Measurements from ENCODE around the gene MVB12A.

The MVB12A gene

GRCh38 chr19:17441241-17442021, 21.6 kb downstream of the MVB12A start:
- TF ChIP-seq, protein P1, sequence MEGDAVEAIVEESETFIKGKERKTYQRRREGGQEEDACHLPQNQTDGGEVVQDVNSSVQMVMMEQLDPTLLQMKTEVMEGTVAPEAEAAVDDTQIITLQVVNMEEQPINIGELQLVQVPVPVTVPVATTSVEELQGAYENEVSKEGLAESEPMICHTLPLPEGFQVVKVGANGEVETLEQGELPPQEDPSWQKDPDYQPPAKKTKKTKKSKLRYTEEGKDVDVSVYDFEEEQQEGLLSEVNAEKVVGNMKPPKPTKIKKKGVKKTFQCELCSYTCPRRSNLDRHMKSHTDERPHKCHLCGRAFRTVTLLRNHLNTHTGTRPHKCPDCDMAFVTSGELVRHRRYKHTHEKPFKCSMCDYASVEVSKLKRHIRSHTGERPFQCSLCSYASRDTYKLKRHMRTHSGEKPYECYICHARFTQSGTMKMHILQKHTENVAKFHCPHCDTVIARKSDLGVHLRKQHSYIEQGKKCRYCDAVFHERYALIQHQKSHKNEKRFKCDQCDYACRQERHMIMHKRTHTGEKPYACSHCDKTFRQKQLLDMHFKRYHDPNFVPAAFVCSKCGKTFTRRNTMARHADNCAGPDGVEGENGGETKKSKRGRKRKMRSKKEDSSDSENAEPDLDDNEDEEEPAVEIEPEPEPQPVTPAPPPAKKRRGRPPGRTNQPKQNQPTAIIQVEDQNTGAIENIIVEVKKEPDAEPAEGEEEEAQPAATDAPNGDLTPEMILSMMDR (IDR thresholded peaks at IDR 0.05; ENCODE audit: low read depth, low read length) = peak; percentile 58
- peak; percentile 47 to 56 for DNase-seq (ENCODE audit: low read depth in 2 of 2)
- no peak overlapping the region for H3K4me3 ChIP-seq (replicated peaks in 1 of 2; ENCODE audit: low read depth in 2 of 2, low read length in 2 of 2)

- H3K4me3 ChIP-seq (replicated peaks in 1 of 2; ENCODE audit: low read depth in 2 of 2, low read length in 2 of 2) = no peak overlapping the region
- DNase-seq (ENCODE audit: low read depth in 2 of 2) = no peak
- TF ChIP-seq, protein P1 (IDR thresholded peaks at IDR 0.05; ENCODE audit: low read depth, low read length) = no peak
Observed at GRCh38 chr19:17445526-17446165, 25.8 kb downstream of the MVB12A start.

GRCh38 chr19:17447704-17448130, 27.9 kb downstream of the MVB12A start:
- TF ChIP-seq, protein P1 (IDR thresholded peaks at IDR 0.05; ENCODE audit: low read depth, low read length) = no peak
- DNase-seq (ENCODE audit: low read depth in 2 of 2) = no peak
- peak overlapping the region in 1 of 2 donors; percentile 14 for H3K4me3 ChIP-seq (replicated peaks in 1 of 2; ENCODE audit: low read depth in 2 of 2, low read length in 2 of 2)

DNA sequence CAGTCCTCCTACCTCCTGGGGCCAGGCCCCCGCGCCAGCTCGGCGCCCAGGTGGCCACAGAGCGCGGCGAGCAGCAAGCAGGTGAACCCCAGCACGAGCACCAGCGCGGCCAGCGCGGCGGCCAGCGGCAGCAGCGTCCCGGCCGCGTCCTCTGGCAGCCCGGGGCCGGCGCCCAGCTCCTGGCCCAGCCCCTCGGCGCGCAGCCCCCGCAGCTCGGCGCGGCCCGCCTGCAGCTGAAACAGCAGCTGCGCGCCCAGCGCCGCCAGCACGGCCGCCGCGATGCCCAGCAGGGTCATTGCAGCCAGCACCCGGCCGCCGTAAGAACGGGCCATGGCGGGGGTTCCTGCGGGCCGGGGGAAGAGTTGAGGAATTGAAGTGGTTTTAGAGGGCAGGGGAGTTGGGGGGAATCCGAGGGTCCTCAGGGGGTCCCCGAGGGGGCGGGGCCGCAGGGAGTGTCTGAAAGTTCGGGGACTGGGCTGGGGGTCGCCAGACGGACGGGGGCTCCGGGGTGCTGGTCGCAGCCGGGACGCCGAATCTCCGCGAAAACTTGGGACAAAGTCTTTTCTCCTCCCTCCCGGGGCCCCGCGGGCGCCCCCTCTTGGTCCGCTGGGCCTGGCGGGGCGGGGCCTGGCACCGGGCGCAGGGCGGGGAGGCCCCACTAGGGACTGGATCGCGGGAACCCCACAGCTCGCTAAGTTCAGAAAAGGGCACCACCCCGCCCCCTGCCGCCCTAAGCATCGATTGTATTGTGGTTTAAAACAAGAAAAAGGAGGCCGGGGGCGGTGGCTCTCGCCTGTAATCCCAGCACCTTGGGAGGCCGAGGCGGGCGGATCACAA, 28.5 kb downstream of the MVB12A start, which contains the start of gene TMEM221:
Gene TMEM221 (minus strand): TSS at position 538 of the 837 bp plus-strand sequence. CDS start 206 bp downstream, at position 332.
- peak; percentile 30 for DNase-seq (ENCODE audit: low read depth in 2 of 2)
- TF ChIP-seq, protein P1 (IDR thresholded peaks at IDR 0.05; ENCODE audit: low read depth, low read length) = peak; percentile 45
- peak within 1 kb of the TSS; percentile 39 to 43 for H3K4me3 ChIP-seq (replicated peaks in 1 of 2; ENCODE audit: low read depth in 2 of 2, low read length in 2 of 2)

- H3K4me3 ChIP-seq (replicated peaks in 1 of 2; ENCODE audit: low read depth in 2 of 2, low read length in 2 of 2) = no peak overlapping the region
- TF ChIP-seq, protein P1 (IDR thresholded peaks at IDR 0.05; ENCODE audit: low read depth, low read length) = no peak
- no peak for DNase-seq (ENCODE audit: low read depth in 2 of 2)
Observed at GRCh38 chr19:17450264-17451075, 30.6 kb downstream of the MVB12A start.

DNA sequence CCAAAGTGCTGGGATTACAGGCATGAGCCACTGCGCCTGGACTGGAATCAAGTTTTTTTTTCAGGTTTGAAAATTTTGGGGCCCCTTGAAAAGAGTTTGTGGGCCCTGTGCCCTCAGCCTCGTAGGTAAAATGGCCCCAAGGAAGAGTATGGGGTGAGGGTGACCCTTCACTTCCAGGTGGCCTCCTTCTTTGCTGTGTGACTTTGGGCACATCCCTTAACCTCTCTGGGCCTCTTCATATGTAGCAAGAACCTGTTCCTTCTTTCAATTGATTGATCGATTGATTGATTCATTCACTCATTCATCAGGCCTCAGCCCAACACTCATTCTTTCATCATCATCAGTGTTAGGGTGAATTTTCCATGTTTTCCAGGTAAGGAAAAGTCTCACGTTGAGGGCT, 32.0 kb downstream of the MVB12A start:
- no peak for DNase-seq (ENCODE audit: low read depth in 2 of 2)
- H3K4me3 ChIP-seq (replicated peaks in 1 of 2; ENCODE audit: low read depth in 2 of 2, low read length in 2 of 2) = no peak overlapping the region
- TF ChIP-seq, protein P1 (IDR thresholded peaks at IDR 0.05; ENCODE audit: low read depth, low read length) = no peak
